Brain microvascular endothelial cell (primary cell): Measurements from ENCODE around the gene MRPL10.

Source experiments
- DNase-seq: peaks from one replicate; pipeline ENCODE4 v3.0.0-alpha.2; 2020
- H3K27ac ChIP-seq: fragments of 250-450 bp; sonication (Bioruptor Pico); 2 replicates; pipeline ENCODE4 v1.5.1; 2020; ENCODE audit warnings: mild to moderate bottlenecking, moderate library complexity
- H3K27me3 ChIP-seq: fragments of 250-450 bp; sonication (Bioruptor Pico); replicated peaks from 2 replicates; pipeline ENCODE4 v1.5.1; 2020; ENCODE audit warnings: mild to moderate bottlenecking
- H3K36me3 ChIP-seq: fragments of 250-450 bp; sonication (Bioruptor Pico); replicated peaks from 2 replicates; pipeline ENCODE4 v1.5.1; 2020; ENCODE audit warnings: mild to moderate bottlenecking
- H3K4me3 ChIP-seq: 2 replicates; pipeline ENCODE4 v1.5.1; 2011; ENCODE audit warnings: low read depth, mild to moderate bottlenecking, control low read depth, low read length, moderate library complexity
- in situ Hi-C: cut with HindIII; loops from 2 replicates; pipeline ENCODE4 v1.10.0; 2017; ENCODE audit warnings: low sequenced_read_pairs, low pct_ligation_motif_present
- TF ChIP-seq, protein P1 (sequence below): IDR thresholded peaks from 2 replicates; pipeline ENCODE4 v1.5.1; 2011; ENCODE audit warnings: low read depth, mild to moderate bottlenecking, moderate library complexity, low read length, control low read depth, inconsistent platforms; ENCODE audit errors: missing control alignments

Gene MRPL10

DNA sequence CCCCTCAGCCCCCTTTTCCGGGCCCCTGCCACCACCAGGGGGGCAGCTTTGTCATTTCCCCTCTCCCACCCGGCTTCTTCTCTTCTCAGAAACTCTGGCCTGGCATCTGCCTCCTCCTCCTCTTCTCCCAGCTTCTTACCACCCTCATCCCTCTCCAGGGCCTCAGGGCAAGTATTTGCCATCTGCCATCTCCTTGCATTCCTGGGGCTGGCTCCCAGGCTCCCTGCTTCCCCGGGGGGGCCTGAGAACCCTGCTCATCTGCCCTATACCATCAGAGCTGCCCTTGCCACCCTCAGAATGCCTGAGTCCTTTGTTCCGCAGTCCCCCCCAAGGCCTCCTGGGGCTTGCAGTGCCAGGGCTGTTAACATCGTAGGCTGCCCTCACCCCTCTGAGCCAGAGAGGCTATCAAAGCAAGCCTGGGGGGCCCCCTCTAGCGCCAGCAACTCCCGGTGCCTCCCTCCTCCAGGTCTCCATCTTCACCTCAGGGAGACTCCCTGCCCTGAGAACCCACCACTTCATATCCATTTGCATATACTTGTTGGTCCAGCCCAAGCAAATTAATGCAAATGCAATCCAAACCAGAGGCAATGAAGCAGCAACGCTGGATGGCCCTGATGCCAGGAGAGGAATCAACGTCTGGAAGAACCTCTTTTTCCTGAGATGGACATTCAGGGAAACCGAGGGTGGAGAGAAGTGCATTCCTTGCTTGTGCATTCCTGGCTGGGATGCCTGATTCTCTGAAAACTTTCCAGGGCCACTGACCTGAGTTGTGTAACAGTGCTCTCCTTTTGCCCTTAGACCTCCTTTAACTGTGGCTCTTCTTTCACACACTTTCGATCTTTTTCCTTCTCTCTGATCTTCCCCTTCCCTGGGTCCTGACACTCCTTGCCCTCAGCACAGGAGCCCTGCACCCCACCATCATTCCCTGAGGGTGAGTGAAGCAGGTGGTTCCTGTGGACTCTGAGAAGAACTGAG is 44.0 kb upstream of the MRPL10 start:
- in situ Hi-C loops: no loop called here
- DNase-seq: no peak
- H3K36me3 ChIP-seq: no peaks in the 10 kb centered on the region
- H3K4me3 ChIP-seq: no peak overlapping the region
- no peak overlapping the region for H3K27ac ChIP-seq
- peaks cover 46% of the 10 kb centered on the region for H3K27me3 ChIP-seq
- TF ChIP-seq, protein P1, sequence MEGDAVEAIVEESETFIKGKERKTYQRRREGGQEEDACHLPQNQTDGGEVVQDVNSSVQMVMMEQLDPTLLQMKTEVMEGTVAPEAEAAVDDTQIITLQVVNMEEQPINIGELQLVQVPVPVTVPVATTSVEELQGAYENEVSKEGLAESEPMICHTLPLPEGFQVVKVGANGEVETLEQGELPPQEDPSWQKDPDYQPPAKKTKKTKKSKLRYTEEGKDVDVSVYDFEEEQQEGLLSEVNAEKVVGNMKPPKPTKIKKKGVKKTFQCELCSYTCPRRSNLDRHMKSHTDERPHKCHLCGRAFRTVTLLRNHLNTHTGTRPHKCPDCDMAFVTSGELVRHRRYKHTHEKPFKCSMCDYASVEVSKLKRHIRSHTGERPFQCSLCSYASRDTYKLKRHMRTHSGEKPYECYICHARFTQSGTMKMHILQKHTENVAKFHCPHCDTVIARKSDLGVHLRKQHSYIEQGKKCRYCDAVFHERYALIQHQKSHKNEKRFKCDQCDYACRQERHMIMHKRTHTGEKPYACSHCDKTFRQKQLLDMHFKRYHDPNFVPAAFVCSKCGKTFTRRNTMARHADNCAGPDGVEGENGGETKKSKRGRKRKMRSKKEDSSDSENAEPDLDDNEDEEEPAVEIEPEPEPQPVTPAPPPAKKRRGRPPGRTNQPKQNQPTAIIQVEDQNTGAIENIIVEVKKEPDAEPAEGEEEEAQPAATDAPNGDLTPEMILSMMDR: no peak

DNA sequence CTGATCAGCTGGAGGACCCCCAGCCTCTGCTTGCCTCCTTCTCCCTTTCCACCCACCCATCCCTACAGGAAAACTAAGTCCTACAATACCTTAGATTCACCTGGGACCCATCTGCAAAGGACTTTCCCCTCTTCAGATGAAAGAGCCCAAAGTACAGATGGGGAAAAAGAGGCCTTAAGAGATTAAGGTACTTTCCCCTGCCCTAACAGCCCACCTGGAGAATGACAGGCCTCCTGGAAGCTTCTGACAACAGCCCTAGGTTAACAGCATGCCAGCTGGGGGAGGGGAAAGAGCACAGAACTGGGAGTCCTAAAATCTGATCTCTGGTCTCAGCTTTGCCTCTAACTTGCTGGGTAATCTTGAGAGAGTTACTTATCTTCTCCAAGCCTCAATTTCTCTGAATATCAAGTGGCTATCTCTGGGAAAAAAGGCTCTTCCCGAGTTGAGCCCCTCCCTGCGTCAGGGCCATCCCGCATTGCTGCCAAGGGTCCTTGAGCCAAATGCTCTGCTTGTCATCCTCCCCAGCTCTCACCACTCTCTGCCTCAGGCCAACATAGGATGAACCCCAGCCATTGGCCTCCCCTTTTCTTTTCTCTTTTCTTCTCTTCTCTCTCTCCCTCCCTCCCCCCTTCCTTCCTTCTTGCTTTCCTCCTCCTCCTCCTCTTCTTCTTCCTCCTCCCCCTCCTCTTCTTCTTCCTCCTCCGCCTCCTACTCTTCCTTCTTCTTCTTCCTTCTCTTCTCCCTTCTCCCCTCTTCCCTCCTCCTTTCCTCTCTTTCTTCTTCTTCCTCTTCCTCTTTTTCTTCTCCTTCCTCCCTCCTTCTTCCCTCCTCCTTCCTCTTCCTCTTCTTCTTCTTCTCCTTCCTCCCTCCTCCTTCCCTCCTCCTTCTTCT is 42.1 kb upstream of the MRPL10 start:
- in situ Hi-C loops: no loop called here
- no peak for DNase-seq
- no peak overlapping the region for H3K27ac ChIP-seq
- peaks cover 55% of the 10 kb centered on the region for H3K27me3 ChIP-seq
- no peaks in the 10 kb centered on the region for H3K36me3 ChIP-seq
- TF ChIP-seq, protein P1: no peak
- no peak overlapping the region for H3K4me3 ChIP-seq

DNA sequence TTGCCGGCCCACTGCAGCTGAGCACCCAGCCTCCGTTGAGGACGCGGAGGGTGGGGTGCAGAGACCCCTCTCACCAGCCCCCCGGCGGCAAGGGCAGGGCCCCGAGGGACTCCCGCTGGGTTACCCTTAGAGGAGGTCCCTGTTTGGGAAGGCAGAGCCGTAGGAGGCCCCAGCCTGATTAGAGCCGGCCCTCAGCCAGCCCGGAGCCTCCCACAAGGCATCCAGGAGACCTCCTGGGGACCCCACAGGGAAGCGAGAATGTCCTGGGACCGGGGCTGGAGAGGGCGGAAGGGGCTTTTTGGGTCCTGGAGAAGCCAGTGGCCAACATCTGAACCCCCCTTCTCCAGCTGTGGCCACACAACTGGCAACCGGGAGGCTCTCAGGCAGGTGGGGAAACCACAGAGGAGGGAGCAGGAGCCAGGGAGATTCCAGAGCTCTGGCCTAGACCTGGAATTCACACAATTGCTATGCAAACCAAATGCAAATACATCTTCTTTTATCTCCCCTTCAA is 41.4 kb upstream of the MRPL10 start:
- TF ChIP-seq, protein P1: no peak
- Histone ChIP-seq H3K27ac (no peak overlapping the region), H3K36me3 (no peaks in the 10 kb centered on the region), H3K4me3 (no peak overlapping the region), H3K27me3 (peaks cover 55% of the 10 kb centered on the region)
- in situ Hi-C loops: no loop called here
- DNase-seq: no peak

DNA sequence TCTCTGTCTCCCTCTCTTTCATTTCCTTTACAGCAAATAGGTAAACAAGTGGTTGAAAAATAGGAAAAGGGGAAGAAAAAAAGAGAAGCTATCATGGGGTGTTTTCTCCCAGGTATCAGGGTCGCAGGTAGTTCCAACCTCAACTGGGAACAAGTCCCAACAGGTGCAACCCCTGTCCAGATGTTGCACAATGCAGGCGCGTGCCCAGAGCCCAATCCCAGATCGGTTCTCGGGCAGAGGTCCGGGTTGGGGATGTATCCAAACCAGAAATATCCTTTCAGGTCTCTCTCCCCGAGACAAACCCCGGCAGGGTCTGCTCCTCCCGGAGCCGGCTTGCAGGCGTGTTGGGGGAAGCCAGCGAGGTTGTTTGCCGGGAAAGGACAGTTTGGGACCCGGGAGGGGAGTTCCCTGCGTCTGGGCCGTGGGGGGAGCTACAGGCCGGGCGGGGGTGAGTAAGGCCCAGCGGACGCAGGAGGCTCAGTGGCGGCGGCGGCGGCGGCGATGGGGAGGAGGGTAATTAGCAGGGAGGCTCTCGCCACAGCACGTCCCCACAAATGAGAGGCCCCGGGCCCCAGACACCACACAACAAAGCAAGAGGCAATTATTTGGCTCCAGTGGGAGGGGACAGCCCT is 40.8 kb upstream of the MRPL10 start:
- in situ Hi-C loops: no loop called here
- Histone ChIP-seq H3K4me3 (no peak overlapping the region), H3K36me3 (no peaks in the 10 kb centered on the region), H3K27me3 (peaks cover 55% of the 10 kb centered on the region), H3K27ac (no peak overlapping the region)
- no peak for DNase-seq
- TF ChIP-seq, protein P1: no peak

DNA sequence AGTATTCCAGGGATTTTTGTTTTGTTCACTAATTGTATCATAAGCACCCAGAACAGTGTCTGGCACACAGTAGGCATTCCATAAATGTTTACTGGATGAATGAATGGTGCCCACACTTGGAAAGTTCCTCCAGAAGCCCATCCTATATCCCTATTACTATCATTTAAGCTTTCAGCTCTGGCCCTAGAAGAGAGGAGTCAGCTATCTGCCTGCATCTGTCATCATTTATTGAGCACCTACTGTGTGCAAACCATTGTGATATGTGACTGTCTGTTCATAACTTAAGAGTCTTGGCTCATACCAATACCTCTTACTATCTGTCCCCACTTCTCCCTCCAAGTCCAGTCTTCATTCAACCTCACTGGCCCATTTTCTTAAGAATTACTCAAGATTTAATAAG is 39.7 kb upstream of the MRPL10 start:
- no peak for DNase-seq
- in situ Hi-C loops: no loop called here
- Histone ChIP-seq H3K4me3 (no peak overlapping the region), H3K36me3 (no peaks in the 10 kb centered on the region), H3K27me3 (peaks cover 55% of the 10 kb centered on the region), H3K27ac (no peak overlapping the region)
- TF ChIP-seq, protein P1: no peak
